MV-4-11 (cell line): ENCODE measurements around the gene ELP4.

Experiments used
- DNase-seq: peaks from one replicate; lab custom pipeline; 2025; lab: John Stamatoyannopoulos, UW

ELP4 gene

GRCh38 chr11:31779374-31779791, 269.8 kb downstream of the ELP4 start:
- DNase-seq, result no peak

- no peak for DNase-seq
Measured at GRCh38 chr11:31780078-31780477, 270.5 kb downstream of the ELP4 start.

GRCh38 chr11:31780480-31780971, 271.0 kb downstream of the ELP4 start:
- DNase-seq, result no peak

- no peak for DNase-seq
Measured at GRCh38 chr11:31782257-31782656, 272.7 kb downstream of the ELP4 start.

- DNase-seq, result no peak
Measured at GRCh38 chr11:31783252-31783651, 273.7 kb downstream of the ELP4 start.

GRCh38 chr11:31784611-31785010, 275.0 kb downstream of the ELP4 start:
- no peak for DNase-seq

- DNase-seq, result no peak
Measured at GRCh38 chr11:31786996-31787685, 277.6 kb downstream of the ELP4 start.

- DNase-seq, result no peak
Measured at GRCh38 chr11:31788085-31788484, 278.5 kb downstream of the ELP4 start.

GRCh38 chr11:31790649-31791048, 281.1 kb downstream of the ELP4 start:
- DNase-seq, result no peak

GRCh38 chr11:31792036-31792435, 282.5 kb downstream of the ELP4 start:
- DNase-seq, result no peak

- no peak for DNase-seq
Measured at GRCh38 chr11:31792456-31792855, 282.9 kb downstream of the ELP4 start.

GRCh38 chr11:31793264-31793663, 283.7 kb downstream of the ELP4 start:
- no peak for DNase-seq

- DNase-seq, result no peak
Measured at GRCh38 chr11:31794548-31794947, 285.0 kb downstream of the ELP4 start.

GRCh38 chr11:31795706-31796498, 286.3 kb downstream of the ELP4 start:
- no peak for DNase-seq

GRCh38 chr11:31796499-31797189, 287.1 kb downstream of the ELP4 start:
- no peak for DNase-seq

GRCh38 chr11:31797190-31798056, 287.9 kb downstream of the ELP4 start:
- DNase-seq, result no peak

- no peak for DNase-seq
Measured at GRCh38 chr11:31798057-31798553, 288.5 kb downstream of the ELP4 start.

- no peak for DNase-seq
Measured at GRCh38 chr11:31798554-31799434, 289.2 kb downstream of the ELP4 start.

GRCh38 chr11:31799435-31800397, 290.1 kb downstream of the ELP4 start:
- no peak for DNase-seq
